ENCODE data around the gene APOO.
"Not testable (repeated sequence)": the region's sequence is repeated elsewhere in the genome, so short reads cannot be mapped to it uniquely, and the experiment has no call there.

APOO gene

GRCh38 chrX:23859238-23859637 lies 48.5 kb downstream of the APOO start:
- DNase-seq (ENCODE audit: low read depth), result not testable (repeated sequence)

GRCh38 chrX:23857935-23858334 lies 49.8 kb downstream of the APOO start:
- DNase-seq (ENCODE audit: low read depth), result no peak

- DNase-seq (ENCODE audit: low read depth), result no peak
Observed at GRCh38 chrX:23857363-23857762, 50.4 kb downstream of the APOO start.

- DNase-seq (ENCODE audit: low read depth), result no peak
Observed at GRCh38 chrX:23855569-23855968, 52.2 kb downstream of the APOO start.

- no peak for DNase-seq (ENCODE audit: low read depth)
Observed at GRCh38 chrX:23854945-23855344, 52.8 kb downstream of the APOO start.

GRCh38 chrX:23854122-23854521 lies 53.6 kb downstream of the APOO start:
- no peak for DNase-seq (ENCODE audit: low read depth)

GRCh38 chrX:23851544-23851943 lies 56.2 kb downstream of the APOO start:
- no peak for DNase-seq (ENCODE audit: low read depth)

GRCh38 chrX:23849241-23849640 lies 58.5 kb downstream of the APOO start:
- DNase-seq (ENCODE audit: low read depth), result no peak

- DNase-seq (ENCODE audit: low read depth), result no peak
Observed at GRCh38 chrX:23845351-23845817, 62.4 kb downstream of the APOO start.

- DNase-seq (ENCODE audit: low read depth), result no peak
Observed at GRCh38 chrX:23844502-23845138, 63.1 kb downstream of the APOO start.

- no peak for DNase-seq (ENCODE audit: low read depth)
Observed at GRCh38 chrX:23841847-23842522, 65.8 kb downstream of the APOO start.

- no peak for DNase-seq (ENCODE audit: low read depth)
Observed at GRCh38 chrX:23840674-23841073, 67.1 kb downstream of the APOO start.

- DNase-seq (ENCODE audit: low read depth), result no peak
Observed at GRCh38 chrX:23838953-23839352, 68.8 kb downstream of the APOO start.

- DNase-seq (ENCODE audit: low read depth), result no peak
Observed at GRCh38 chrX:23832721-23833120, 75.0 kb downstream of the APOO start.

- DNase-seq (ENCODE audit: low read depth), result no peak
Observed at GRCh38 chrX:23828881-23829280, 78.9 kb downstream of the APOO start.

GRCh38 chrX:23826653-23827052 lies 81.1 kb downstream of the APOO start:
- no peak for DNase-seq (ENCODE audit: low read depth)

- no peak for DNase-seq (ENCODE audit: low read depth)
Observed at GRCh38 chrX:23826216-23826615, 81.5 kb downstream of the APOO start.

GRCh38 chrX:23825675-23826074 lies 82.1 kb downstream of the APOO start:
- DNase-seq (ENCODE audit: low read depth), result no peak

GRCh38 chrX:23822841-23823240 lies 84.9 kb downstream of the APOO start:
- no peak for DNase-seq (ENCODE audit: low read depth)

- no peak for DNase-seq (ENCODE audit: low read depth)
Observed at GRCh38 chrX:23822397-23822796, 85.3 kb downstream of the APOO start.

- no peak for DNase-seq (ENCODE audit: low read depth)
Observed at GRCh38 chrX:23821847-23822246, 85.9 kb downstream of the APOO start.

- DNase-seq (ENCODE audit: low read depth), result no peak
Observed at GRCh38 chrX:23820235-23820782, 87.4 kb downstream of the APOO start.

GRCh38 chrX:23819385-23820234 lies 88.1 kb downstream of the APOO start:
- no peak for DNase-seq (ENCODE audit: low read depth)

All from activated T-cell treated with anti-CD3 and anti-CD28 coated beads for 48 hours (primary cell).